GM19351 (cell line): ENCODE results near the gene GASK1A.

Source experiments
- ATAC-seq: cut with Tn5 transposase; IDR thresholded peaks from one replicate; pipeline ENCODE4 v1.9.1; 2021; ENCODE audit warnings: mild to moderate bottlenecking, moderate library complexity; ENCODE audit not compliant: unreplicated experiment

GASK1A gene

DNA sequence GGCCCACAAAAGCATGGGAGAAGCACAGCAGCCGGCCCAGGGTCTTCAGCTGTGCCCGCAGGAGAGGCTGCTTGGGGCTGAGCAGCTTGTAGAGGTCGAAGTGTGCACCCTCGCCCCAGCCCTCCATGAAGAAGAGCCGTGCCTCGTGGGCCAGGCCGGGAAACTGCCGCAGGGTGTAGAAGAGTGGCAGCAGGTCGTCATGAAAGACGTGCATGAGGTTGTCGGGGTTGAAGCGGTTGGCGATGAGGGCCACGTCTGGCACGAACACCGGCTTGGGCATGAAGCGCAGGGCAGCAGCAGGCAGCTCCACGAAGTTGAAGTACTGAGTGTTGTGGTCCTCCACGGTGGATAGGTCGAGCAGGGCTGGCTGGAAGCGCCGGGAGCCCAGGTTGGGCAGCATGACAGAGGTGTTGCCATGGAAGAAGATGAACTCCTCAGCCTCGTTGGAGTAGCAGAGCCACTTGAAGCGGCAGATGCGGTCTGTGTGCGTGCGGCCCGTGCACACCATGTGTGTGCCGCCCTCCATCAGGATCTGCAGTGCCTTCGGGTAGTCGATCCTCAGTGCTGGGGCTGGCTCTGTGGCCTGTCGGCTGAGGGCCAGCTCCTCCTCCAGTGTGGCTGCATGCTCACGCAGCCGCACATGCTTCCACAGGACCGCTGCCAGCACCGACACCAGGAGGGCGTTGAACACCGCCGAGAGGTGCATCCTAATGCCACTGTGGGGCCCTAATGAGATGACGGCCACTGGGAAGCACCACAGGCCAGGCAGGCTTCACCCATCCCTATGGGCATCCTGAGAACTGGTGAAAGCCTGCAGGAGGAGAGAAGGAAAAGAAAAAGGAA, 101.8 kb downstream of the GASK1A start:
- ATAC-seq, result no peak

GRCh38 chr3:43081796-43082195, 102.7 kb downstream of the GASK1A start:
- no peak for ATAC-seq

- ATAC-seq, result no peak
Observed at GRCh38 chr3:43082457-43082856, 103.3 kb downstream of the GASK1A start.

DNA sequence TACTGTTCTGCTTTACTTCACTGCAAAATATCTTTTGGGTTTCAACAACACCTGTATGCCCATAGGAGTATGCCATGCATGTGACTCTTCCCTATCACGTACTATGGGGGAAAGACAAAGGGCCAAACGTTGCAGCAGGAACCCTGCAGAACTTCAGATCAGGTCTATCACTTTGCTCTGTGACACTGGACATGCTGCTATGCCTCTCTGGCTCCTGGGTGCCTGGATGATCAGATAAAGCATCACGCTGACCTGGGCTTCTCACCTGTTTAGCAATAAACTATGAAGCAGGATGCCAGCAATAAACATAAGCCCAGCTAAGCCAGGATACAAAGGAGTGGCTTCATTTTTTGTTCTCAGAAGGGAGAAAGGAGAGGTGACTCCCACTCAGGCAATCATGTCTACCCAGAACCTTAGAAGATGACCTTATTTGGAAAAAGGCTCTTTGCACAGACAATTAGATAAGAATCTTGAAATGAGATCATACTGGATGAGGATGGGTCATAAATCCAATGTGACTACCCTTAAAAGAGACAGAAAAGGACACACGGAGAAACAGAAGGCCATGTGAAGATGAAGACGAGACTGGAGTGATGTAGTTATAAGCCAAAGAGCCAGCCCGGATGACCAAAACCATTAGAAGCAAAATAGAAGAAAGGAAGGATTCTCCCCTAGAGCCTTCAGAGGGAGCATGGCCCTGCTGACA, 107.5 kb downstream of the GASK1A start:
- ATAC-seq, result no peak

GRCh38 chr3:43087249-43087776, 108.2 kb downstream of the GASK1A start:
- no peak for ATAC-seq

DNA sequence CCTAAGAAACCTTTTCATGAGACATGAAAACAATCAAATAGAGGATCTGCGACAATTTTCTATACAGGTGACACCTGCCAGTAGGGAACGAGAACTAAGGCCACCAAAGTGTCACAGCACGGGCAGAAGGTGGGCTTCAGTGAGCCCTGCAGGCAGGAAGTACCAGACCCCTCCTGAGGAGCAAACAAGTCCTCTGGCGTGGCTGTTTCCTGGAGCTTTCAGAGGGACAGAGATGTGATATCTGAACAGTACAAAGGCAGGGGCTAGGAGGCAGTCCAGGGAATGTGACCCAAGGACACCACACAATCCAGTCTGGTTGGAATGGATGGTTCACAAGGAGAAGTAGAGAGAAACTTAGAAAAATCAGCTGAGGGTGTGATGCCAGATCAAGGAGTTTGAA, 110.0 kb downstream of the GASK1A start:
- no peak for ATAC-seq

GRCh38 chr3:43090238-43090637, 111.1 kb downstream of the GASK1A start:
- ATAC-seq, result no peak

GRCh38 chr3:43091481-43091880, 112.4 kb downstream of the GASK1A start:
- ATAC-seq, result no peak

DNA sequence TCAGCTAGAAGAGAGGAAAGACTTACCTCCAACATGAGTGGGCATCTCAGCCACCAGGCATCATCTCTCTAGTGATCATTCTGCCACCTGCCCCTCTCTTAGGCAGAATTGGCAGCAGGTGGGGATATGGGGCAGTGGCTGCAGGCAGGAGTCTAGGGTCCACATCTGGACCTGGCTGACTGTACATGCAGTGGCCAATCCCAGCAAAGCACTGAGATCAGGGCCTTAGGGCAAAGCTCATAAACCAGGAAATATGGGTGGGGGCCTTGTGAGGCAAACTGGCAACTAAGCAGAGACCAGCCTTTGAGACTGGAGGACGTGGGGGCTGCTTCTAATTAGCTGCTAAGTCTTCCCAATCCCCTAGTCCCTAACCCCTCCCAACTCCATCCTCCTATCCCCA, 113.9 kb downstream of the GASK1A start:
- ATAC-seq, result no peak

- ATAC-seq, result no peak
Observed at GRCh38 chr3:43093974-43094373, 114.9 kb downstream of the GASK1A start.

- no peak for ATAC-seq
Observed at GRCh38 chr3:43094381-43094780, 115.3 kb downstream of the GASK1A start.

- no peak for ATAC-seq
Observed at GRCh38 chr3:43094851-43095250, 115.7 kb downstream of the GASK1A start.

GRCh38 chr3:43095370-43095769, 116.3 kb downstream of the GASK1A start:
- ATAC-seq, result no peak

DNA sequence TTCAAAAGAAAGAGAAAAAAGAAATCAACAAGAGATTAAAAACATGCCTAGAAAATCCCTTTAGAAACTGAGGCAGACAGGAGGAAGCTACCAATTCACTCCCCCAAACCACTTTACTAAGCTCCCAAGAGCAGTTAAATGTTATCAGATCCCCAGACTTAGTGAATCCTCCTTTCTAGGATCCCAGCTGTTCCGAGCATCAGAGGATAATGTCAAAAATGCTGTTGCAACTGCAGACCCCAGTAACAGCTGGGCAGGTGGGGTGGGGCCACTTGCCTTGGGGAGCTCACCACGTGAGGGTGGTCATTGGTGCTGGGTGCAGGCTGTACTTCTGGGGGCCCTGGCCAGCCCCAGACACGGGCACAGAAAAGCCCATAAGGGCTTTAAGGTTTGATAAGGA, 117.7 kb downstream of the GASK1A start:
- ATAC-seq, result no peak

GRCh38 chr3:43097400-43098080, 118.4 kb downstream of the GASK1A start:
- no peak for ATAC-seq

- ATAC-seq, result no peak
Observed at GRCh38 chr3:43098761-43099160, 119.7 kb downstream of the GASK1A start.

DNA sequence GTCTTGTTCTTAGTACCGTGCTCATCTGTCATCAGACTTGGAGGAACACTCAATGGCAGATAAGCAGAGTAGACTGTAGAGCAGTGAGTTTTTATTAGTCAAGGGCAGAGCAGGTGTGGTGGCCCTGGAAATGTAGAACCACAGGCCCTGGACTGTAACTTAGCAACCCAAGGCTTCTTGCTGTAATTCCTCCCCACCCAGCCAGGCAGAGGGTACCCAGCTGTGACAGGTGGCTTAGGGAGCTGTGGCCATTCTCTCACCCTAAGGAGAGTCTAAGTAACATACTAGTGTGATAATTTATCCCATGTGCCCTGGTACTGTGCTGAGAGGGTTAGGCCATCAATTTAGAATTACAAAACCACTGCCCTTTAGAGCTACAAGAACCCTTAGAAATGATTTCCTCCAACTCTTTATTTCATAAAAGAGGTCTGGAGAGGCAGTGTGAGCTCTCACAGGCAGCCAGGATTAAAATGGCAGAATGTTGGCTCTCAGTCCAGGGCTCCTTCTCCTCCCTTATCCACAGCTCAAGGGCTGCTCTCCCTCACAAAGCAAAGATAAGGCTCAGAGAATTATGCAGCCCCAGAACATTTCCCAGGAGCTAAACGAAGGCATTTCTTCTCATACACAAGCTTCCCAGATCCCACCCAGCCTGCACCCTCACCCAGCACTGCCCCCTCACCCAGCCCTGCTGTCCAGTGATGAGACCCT, 123.8 kb downstream of the GASK1A start:
- no peak for ATAC-seq

DNA sequence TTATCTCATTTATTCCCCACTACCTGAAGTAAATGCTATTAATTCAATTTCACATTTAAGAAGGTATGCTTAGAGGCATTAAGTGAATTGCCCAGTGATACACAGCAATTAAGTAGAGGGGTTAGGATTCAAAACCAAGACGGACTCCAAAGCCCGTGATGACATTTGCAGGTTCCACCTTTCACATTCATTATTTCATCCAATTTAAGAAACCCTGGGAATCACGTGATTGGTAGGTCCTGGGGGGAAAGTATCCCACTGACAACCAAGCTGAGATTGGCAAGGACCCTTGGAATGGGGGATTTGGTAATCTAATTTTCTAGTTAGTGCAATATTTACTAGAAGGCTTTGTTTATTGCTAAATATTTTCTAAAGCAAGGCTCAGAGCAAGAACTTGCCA, 124.9 kb downstream of the GASK1A start:
- no peak for ATAC-seq

GRCh38 chr3:43104660-43105595, 125.8 kb downstream of the GASK1A start:
- no peak for ATAC-seq
